DMS153 treated with DMSO at 0.1 percent for 48 hours (cell line): ENCODE results near the gene MSMO1.
A peak's percentile ranks its signal among the peaks of the same experiment; 100 is the strongest.

Experiments used
- DNase-seq: peaks from one replicate; lab custom pipeline; 2025; ENCODE audit not compliant: unreplicated experiment; lab: John Stamatoyannopoulos, UW

MSMO1 gene

DNA sequence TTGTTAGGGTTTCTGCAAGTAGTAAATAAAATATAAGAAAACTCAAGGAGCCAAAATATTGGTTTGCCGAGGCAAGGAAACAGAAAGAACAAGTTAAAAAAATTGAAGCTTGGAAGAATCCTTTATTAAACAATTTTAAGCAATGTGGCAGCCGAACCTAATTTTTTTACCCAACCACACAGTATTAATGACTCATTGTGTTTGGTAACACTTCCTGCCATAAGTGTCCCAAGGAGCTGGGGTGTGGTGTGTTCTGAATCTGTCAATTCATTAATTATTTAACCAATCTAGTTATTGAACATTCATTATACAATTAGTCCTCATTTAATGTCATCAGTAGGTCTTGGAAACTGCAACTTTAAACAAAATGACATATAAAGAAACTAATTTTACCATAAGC lies 32.0 kb downstream of the MSMO1 start:
- no peak for DNase-seq

DNA sequence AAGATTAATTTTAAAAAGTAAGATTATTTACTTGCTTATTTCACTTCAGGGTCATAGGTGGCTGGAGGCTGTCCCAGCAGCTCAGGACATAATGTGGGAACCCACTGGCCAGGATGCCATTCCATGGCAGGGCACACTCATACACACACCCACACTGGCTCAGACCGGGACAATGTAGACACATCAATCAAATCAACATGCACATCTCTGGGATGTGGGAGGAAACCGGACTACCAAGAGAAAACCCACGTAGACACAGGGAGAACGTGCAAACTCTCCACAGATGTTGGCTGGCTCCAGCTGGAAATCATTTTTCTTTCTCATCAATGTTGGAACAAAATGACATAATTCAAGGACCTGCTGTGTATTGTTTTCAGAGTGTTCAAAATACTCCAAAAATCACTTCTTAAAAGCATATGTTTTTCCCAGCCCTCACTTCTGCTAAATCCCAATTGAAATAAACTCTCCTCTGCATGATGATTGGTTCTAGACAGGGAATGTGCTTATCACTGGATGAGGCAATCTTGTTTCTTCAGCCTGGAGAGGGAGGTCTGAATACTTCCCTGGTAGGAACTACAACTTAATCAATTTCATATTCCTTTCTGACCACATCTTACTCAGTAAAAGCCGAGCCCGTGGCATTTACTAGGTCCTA lies 32.7 kb downstream of the MSMO1 start:
- DNase-seq = no peak

DNA sequence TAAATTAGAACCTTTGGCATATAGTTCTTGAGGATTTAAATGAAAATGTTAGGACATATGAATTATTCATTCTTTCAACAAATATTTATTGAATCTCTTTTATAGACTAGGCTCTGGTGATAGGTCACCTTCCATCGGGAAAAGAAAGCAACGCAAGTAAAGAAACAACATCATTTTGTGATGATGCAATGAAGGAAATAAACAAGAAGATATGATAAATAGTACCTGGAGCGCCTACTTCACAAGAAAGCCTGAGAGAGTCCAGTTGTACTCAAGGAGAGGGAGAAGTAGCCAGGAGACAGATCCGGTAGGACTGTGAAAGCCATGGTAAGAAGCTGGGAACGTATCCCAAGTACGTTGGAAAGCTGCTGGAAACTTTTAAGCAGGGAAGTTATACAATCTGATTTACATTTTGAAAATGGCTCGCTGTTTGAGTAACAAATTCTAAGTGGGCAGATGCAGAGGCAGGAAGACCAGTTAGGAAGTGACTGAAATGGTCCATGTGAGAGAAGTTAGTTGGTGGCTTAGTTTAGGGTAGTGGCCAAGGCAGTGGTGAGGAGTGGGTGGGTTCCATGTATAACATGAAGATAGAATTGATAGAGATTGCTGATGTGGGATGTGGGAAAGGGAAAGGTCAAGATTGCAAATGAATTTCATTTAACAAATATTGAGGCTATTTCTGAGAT lies 33.7 kb downstream of the MSMO1 start:
- no peak for DNase-seq

DNA sequence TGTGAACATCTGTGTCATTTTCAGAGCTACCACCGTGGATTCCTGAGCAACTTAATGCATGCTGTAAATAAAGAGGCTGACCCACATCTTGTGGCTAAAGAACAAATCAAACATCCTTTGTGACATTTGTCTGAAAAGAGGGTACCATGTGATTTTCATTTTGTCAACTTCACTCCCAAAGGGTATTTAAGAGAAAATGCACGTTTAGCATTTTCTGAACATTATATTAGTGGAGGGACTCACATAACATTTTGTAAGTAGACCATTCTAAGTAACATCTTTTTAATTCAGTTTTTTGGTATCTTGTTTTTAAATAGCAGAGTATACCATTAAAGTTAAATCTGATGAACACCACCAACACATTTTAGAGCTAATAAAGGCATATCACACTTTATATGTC lies 34.3 kb downstream of the MSMO1 start:
- no peak for DNase-seq

DNA sequence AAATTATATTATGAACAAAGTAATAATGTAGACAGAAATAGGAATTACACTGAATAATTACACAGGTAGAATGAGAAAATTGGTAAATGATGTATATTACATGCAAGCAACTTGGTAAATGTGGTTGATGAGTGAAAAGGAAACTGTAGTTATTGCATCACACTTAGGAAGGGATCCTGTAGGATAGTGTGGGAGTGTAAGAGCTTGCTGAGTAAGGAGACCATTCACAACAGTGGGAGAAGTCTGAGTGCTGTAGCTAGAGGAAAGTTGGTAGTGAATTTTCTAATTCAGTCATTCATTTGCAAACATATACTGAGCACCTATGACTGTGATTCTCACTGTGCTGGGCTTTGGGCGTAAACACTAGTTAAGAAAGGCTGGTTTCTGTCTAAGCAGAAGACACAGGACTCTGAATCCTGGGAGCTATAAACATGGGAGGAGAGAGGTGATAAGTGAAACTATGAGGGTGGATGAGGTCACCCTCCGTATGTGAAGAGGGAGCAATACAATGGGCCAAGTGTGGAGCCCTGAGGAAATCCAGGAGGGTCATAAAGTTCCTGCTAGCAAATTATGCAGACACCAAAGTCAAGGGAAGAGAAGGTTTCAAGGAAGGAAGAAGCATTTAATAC lies 37.1 kb downstream of the MSMO1 start:
- no peak for DNase-seq

DNA sequence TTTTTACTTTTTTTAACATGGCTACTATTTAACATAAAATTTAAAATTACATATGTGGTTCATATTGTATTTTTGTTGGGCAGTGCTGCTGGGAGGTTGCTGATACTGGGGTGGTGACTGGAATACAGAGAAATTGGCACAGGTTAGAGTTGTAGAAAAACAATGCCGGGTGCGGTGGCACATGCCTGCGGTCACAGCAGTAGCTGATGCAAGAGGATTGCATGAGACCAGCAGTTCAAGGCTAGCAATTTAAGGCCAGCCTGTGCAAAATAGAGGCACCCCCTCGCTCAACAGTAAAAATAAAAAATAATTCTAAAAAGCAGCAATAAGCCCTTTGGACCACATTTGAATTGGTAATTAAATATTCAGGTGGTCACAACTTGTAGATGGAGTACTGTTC lies 39.6 kb downstream of the MSMO1 start:
- DNase-seq = no peak

DNA sequence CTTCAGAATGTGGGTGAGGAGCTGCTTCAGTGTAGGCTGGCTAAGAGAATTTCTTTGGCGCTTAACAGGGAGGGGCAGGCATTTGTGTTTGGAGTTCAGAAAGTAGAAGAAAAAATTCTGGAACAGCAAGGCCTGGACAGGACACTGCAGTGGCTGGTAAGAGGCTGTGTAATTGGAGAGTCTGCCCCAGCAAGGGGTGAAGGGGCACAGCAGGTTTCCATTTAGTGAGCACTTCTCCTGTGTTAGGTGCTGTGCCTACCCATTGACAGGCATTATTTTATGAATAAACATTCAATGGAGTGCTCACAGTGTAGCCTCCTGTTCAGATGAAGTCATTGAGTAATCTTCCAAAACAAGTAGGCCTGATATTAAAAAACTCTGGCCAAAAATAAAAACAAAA lies 40.6 kb downstream of the MSMO1 start:
- DNase-seq = peak; percentile 26

DNA sequence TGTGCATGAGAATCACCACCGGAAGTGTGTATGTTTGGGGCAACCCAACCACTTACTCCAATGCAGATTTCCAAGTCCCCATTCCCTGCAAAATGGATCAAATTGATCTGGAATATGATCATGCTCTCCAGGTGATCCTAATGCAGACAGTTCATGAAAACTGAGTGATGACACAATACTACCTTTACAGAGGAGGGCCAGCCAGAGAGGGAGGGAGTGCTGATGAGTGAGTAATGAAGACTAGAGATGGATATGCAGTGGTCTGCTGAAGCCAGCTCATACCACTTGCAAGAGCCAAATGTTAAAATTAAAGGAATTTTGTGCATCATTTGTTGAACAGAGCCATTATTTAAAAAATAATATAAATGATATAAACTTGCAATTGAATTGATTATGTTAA lies 41.1 kb downstream of the MSMO1 start:
- DNase-seq = no peak

DNA sequence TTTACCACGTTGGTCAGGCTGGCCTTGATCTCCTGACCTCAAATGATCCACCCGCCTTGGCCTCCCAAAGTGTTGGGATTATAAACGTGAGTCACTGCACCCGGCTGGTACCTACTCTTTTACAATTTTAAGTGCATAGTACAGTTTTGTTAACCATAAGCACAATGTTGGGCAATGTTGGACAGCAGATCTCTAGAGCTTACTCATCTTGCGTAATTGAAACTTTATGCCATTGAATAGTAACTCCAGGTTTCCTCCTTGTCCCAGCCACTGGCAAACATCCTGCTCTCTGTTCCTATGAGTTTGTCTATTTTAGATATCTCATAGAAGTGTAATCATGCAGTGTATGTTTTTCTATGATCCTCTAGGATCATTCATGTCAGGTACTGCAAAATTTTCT lies 42.1 kb downstream of the MSMO1 start:
- no peak for DNase-seq

DNA sequence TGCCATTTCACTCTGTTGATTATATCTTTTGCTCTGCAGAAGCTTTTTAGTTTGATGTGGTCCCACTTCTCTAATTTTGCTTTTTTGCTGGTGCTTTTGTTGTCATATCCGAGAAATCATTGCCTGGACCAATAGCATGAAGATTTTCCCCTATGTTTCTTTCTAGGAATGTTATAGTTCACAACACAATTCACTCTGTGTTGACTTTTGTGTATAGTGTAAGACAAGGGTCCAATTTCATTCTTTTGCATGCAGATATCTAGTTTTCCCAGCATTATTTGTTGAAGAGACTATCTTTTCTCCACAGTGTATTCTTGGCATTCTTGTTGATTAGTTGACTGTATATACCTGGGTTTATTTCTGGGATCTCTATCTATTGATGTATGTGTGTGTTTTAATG lies 43.1 kb downstream of the MSMO1 start:
- DNase-seq = no peak

DNA sequence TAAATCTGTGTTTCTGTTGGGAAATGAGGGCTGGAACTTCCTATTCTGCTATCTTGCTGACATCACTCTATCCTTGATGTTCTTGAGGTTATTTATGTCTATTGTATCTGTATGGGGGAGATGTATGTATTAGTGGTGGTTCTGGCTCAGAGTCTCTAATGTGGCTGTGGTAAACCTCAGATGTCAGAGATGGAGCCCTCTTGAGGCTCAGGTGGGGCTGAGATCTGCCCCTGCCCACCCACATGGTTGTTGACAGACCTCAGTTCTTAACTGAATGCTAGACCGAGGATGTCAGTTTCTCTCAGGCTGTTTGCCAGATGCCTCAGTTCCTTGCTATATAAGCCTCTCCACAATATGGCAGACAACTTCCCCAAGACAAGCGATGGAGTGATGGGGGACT lies 48.0 kb downstream of the MSMO1 start:
- no peak for DNase-seq

DNA sequence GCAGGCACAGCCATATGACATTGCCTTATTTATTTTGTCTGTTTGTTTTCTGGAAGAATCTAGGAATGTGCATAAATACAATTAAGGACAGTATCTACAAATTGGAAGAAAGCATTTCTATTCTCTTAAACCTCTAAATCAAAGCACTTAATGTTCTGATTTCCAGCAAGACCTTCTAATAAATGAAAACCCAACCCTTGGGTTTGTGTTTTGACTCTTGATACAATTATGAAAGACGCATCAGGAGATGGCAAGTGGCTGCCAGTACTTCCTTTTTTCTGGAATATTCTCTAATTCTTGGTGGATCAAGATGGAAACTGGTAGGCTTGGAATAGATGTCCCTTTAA lies 50.9 kb downstream of the MSMO1 start:
- DNase-seq = no peak

DNA sequence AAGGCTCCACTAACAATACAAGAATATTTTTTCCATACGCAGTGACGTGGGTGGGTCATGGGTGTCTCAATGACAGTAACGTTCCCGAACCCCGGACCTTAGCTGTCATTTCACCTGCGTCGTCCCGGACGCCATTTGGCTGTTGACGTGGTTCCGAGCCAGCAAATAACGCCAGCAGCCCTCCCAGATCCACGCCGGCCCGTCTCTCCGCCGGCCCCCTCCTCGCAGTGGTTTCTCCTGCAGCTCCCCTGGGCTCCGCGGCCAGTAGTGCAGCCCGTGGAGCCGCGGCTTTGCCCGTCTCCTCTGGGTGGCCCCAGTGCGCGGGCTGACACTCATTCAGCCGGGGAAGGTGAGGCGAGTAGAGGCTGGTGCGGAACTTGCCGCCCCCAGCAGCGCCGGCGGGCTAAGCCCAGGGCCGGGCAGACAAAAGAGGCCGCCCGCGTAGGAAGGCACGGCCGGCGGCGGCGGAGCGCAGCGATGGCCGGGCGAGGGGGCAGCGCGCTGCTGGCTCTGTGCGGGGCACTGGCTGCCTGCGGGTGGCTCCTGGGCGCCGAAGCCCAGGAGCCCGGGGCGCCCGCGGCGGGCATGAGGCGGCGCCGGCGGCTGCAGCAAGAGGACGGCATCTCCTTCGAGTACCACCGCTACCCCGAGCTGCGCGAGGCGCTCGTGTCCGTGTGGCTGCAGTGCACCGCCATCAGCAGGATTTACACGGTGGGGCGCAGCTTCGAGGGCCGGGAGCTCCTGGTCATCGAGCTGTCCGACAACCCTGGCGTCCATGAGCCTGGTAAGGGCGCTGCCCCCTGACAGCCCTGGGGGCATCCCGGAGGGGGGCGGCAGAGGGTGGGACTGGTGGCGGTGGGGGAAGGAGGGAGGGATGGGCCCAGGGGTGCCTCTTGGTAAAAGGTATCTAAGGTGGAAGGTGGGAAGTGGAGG lies 51.5 kb downstream of the MSMO1 start, which contains the start of gene CPE:
CPE (plus strand) TSS at position 264 of the 933 bp plus-strand sequence; CDS start at position 478, 214 bp downstream.
- DNase-seq = peak; percentile 71

DNA sequence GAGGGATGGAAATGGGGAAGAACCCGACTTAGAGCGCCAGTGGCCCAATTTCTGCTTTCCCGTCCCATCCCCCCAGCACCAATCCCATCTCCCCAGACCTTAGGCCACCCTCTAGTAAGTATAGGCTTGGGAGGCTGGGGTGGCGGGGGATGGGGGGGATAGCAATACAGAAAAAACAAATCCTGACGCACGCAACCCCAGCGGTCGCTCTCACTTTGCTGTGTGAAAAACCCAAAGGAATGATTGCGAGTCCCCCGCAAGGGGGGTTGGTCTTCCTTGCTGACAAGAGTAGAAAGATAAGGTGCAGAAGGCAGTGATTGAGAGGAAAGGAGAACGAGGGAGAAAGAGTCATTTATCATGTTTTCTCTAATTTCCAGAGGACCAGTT lies 52.2 kb downstream of the MSMO1 start:
- no peak for DNase-seq

DNA sequence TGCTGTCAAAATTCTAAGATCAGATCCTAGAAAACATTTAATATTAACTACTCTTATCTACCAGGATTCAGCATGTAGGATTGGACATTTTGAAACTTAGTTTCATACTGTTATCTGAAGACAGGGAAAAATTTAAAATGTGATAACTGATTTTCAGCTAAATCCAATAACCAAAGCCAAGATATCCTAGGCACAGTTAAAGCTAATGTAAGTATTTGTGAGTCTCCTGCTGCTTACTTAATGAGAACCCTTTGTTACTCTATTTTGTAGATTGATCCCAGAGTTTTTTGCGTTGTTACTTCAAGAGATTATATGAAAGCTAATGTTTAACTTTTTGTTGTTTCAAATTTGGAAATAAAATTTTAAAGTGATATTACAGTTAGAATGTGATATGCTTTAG lies 53.3 kb downstream of the MSMO1 start:
- no peak for DNase-seq

DNA sequence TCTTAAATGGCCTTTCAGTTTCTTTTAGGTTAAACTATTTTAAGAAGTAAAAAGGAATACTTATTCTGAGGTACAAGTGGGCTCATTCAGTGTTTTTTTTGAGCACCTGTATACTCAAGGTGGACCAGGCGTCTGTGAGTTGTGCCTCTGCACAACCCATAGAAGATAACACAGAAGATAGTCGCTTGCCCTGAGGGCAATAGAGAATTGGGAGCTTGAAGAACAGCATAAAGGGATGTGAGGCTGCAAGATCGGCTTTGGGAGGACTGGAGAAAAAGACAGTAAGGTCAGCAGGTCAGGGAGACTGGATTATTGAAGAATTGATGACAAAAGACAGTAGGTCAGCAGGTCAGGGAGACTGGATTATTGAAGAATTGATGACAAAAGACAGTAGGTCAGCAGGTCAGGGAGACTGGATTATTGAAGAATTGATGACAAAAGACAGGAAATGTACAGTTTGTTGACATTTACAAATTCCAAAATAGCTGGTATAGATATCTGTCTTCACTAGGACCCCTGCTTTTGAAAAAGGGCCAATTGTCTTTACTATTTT lies 54.4 kb downstream of the MSMO1 start:
- no peak for DNase-seq

DNA sequence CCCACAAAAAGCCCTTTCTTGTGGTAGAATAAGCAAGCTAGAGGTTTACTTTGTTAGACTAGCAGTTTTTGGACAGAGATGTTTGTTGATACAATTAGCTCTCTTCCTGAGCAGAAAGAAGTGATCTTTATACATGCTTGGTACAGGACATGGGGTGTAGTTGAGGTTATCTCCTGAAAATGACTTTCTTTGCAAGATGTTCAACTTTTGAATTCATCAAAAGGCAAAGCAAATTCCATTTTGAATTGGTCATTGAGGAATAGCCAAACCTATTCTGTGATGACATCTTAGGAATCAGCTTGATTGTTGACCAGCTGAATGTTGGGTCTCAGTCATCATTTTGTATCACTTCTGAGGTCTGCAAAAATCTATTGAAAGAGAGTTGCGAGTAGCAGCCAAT lies 55.2 kb downstream of the MSMO1 start:
- DNase-seq = no peak

DNA sequence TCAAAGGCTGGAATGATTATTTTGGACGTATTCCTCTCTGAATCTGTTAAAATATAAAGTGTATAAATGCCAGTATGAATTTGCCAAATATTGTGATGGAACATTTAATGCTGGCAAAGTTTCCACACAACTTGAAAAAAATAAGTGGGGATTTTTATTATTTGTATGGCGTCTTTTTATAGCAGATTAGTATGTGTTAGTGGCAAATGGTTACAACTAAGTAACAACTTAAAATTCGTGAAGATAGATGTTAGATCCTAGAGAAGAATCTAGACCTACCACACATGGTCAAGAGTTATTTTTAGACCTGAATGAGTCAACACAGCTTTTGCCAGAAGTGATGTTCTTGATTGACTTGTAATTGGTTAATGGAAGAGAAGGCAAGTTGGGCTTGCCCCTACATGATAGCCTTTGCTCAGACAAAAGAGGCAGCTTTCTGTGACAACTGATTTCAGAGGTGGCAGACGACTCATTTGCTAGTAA lies 56.2 kb downstream of the MSMO1 start:
- DNase-seq = peak; percentile 55

DNA sequence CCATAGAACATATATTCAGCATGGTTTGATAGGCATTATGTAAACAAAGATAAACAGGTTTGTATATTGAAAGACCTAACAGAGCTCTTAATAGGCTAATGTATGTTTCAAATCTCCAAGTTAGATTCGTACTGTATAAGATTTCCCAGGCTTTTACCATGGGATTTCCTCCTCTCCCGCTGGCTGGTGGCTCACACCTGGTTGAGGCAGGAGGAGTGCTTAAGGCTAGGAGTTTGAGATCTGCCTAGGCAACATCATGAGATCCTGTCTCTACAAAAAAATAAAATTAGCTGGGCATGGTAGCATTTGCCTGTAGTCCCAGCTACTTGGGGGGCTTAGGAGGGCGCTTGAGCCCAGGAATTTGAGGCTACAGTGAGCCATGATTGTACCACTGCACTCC lies 56.7 kb downstream of the MSMO1 start:
- DNase-seq = no peak

DNA sequence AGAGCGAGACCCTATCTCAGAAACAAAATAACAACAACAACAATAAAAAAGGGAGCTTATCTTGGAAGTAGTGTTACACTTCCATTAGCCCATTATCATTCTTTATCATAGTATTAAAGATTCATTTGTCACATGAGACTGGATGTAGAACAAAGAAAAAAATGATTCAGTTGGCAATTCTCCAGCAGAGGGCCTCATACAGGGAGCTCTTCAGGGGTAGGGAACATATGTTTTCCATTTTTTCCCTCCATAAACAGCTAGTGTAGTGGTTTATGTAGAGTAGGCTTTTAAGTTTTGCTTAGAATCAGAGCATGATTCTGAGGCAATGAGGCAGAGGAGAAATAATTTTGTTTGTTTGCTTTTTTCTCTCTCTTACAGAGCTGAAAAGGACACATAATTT lies 57.1 kb downstream of the MSMO1 start:
- peak; percentile 49 for DNase-seq

DNA sequence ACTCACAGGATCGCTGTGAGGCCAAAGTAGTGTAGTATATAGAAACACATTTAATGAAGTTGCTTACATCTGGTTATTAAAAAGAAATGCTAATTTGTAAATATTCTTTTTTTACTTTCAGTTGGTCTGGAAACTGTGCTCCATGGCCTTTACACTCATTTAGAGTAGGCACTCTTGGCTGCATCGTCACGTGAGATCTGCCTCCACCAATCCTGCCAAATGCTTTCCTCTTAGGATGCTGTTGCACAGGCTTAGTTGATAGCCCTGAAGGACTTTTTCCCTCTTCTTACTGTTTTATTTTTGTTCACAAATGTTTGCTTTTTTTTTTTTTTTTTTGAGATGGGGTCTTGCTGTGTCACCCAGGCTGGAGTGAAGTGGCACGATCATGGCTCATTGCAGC lies 57.7 kb downstream of the MSMO1 start:
- no peak for DNase-seq
